Activated CD4-positive, alpha-beta T cell treated with anti-CD3 and anti-CD28 coated beads, Interleukin-2, amount 50 U/mL, for 4 hours (primary cell): ENCODE data around the gene RASGRP4.
"Not testable (repeated sequence)": the region's sequence is repeated elsewhere in the genome, so short reads cannot be mapped to it uniquely, and the experiment has no call there.

Source experiments
- DNase-seq, 2 experiments: peaks; one replicate each; pipeline ENCODE4 v3.0.0-alpha.2; 2020

The RASGRP4 gene, protein sequence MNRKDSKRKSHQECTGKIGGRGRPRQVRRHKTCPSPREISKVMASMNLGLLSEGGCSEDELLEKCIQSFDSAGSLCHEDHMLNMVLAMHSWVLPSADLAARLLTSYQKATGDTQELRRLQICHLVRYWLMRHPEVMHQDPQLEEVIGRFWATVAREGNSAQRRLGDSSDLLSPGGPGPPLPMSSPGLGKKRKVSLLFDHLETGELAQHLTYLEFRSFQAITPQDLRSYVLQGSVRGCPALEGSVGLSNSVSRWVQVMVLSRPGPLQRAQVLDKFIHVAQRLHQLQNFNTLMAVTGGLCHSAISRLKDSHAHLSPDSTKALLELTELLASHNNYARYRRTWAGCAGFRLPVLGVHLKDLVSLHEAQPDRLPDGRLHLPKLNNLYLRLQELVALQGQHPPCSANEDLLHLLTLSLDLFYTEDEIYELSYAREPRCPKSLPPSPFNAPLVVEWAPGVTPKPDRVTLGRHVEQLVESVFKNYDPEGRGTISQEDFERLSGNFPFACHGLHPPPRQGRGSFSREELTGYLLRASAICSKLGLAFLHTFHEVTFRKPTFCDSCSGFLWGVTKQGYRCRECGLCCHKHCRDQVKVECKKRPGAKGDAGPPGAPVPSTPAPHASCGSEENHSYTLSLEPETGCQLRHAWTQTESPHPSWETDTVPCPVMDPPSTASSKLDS

DNA sequence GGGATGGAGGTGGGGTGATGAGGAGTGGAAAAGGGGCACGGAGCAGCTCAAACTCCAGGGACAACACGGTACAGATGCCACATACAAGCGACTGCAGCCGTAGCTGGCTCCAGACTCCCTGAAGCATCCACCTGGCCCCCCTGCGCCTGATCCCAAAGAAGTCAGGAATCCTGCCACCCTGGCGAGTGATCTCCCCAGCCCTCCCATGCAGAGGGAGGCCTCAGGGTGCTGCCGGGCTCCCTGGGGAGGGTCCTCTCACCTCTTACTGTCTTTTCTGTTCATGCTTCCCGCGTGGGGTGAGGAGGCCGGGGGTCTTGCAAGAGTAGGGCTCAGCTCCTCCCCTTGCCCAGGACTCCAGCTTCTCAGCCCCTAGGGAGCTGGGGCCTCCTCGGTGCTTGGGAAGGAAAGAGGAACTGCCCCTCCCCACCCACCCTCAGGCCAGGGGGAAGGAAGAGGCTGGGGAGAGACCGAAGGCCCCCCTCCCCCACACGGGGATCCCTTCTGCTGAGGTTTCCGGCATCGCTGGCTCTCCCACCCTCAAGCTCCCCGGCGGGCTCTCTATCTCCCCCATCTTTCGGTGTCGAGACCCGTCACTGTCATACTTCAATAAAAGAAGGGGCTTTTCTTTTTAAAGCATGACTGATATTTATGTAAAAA, at the start of gene RASGRP4:
TSS of gene RASGRP4 (minus strand) at position 410 of the 657 bp plus-strand sequence. CDS start at position 282, 128 bp downstream.
- no peak for DNase-seq

DNA sequence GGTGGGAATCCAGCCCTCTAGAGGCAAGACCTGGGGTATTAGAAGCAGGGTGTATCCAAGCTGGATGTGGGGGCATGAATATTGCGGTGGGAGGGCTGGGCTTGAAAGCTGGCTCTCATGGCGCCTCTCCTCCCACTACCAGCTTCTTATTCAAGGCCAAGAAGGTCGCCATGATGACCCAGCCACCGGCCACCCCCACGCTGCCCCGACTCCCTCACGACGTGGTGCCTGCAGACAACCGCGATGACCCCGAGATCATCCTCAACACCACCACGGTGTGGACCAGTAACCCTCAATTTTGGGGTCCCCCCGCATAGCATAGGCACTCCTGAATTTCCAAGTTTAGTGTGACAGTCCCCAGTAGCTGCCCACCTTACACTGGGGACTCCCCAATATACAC, 49.2 kb upstream of the RASGRP4 start:
- DNase-seq, result no peak

DNA sequence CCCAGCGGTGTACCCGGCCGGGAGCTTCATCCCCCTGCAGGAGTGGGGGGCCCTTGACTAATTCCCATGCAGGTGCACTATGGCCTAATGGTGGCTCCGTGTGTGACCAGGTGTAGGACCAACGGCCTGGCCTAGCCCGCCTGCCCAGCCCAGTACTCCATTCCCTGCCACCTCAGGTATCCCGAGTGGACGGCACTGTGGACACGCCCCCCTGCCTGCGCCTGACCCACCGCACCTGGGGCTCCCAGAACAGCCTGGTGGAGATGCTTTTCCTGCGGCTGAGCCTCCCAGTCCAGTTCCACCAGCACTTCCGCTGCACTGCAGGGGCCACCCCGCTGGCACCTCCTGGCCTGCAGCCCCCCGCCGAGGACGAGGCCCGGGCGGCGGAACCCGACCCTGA, 47.2 kb upstream of the RASGRP4 start:
- no peak for DNase-seq

DNA sequence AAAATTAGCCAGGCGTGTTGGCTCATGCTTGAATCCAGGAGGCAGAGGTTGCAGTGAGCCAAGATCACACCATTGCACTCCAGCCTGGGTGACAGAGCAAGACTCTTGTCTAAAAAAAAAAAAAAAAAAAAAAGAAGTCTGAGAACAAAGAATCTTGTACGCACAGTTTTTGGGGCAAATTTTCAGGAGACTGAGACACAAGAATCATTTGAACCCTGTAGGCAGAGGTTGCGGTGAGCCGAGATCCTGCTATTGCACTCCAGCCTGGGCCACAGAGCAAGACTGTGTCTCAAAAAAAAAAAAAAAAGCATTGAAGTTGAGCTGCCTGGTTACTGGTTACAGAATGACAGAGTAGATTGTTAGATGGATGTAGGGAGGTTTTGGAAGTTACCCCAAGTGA, 46.7 kb upstream of the RASGRP4 start:
- not testable (repeated sequence) for DNase-seq

DNA sequence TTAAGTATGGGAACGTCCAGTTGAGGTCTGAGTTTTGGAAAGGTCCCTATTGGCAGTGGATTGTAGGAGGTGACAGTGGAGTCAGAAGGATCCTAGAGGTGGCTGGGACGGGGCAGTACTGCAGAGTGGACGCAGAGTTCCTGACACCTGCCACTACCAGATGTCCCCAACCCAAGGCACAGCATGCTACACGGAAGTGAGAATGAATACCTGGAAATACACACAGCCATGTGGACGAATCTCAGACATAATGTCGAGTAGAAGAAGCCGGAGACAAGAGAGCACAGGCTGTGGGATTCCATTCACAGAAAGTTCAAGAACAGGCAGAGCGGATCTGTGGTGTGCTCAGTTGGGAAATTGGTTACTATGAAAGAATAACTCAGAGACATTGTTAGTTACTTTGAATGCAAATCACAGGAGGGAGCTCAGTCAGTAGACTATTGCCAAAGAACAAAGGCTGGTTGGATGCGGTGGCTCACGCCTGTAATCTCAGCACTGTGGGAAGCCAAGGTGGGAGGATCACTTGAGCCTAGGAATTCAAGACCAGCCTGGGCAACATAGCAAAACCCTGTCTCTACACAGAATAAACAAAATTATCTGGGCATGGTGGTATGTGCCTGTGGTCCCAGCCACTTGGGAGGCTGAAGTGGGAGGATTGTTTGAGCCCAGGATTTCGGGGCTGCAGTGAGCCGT, 44.9 kb upstream of the RASGRP4 start:
- no peak for DNase-seq

DNA sequence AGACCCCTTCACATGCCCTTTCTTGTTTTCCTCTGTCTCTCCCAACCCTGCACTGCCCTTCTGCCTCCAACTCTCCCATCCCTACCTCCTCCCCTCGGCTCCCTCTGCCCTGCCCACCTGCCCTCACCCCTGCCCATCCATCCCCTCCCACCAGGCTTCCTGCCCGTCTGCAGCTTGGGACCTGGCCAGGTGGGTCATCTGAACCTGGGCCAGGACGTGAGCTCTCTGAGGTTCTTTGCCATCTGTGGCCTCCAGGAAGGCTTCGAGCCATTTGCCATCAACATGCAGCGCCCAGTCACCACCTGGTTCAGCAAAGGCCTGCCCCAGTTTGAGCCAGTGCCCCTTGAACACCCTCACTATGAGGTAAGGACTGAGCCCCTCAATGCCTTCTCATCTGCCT, 43.1 kb upstream of the RASGRP4 start:
- no peak for DNase-seq

DNA sequence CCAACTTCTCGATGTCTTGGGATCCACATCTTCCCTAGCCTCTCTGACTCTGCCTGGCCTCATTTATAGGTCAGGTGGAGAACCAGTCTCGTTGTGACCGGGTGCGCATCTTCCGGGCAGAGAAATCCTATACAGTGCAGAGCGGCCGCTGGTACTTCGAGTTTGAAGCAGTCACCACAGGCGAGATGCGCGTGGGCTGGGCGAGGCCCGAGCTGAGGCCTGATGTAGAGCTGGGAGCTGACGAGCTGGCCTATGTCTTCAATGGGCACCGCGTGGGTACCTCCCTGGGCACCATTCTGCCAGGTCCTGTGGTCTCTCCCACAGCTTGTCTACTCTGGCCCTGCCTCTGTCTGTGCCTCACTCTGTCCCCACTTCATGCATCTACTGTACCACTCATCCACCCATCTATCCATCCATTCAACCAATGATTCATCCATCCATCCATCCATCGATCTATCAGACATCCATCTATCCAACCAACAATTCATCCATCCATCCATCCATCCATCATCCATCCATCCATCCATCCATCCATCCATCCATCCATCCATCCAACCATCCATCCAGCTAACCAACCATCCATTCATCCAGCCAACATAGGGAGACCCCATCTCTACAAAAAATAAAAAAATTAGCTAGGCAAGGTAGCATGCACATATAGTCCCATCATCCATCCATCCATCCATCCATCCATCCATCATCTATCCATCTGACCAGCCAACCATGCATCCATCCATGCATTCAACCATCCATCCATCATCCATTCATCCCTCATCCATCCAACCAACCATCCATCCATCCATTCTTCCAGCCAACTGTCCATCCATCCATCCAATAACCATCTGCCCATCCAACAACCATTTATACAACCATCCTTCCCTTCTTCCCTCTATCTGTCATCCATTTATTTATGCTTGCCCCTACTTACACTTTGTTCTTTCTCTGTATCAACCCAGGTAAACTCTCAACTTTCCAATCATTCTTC, 41.8 kb upstream of the RASGRP4 start:
- no peak for DNase-seq

DNA sequence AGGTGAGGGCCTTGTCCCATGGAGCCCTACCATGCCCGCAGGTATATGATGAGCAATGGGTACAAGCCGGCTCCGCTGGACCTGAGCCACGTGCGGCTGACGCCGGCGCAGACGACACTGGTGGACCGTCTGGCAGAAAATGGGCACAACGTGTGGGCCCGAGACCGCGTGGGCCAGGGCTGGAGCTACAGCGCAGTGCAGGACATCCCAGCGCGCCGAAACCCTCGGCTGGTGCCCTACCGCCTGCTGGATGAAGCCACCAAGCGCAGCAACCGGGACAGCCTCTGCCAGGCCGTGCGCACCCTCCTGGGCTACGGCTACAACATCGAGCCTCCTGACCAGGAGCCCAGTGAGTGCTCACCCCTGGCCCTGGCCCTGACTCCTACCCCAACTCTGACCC, 40.0 kb upstream of the RASGRP4 start:
- no peak for DNase-seq

DNA sequence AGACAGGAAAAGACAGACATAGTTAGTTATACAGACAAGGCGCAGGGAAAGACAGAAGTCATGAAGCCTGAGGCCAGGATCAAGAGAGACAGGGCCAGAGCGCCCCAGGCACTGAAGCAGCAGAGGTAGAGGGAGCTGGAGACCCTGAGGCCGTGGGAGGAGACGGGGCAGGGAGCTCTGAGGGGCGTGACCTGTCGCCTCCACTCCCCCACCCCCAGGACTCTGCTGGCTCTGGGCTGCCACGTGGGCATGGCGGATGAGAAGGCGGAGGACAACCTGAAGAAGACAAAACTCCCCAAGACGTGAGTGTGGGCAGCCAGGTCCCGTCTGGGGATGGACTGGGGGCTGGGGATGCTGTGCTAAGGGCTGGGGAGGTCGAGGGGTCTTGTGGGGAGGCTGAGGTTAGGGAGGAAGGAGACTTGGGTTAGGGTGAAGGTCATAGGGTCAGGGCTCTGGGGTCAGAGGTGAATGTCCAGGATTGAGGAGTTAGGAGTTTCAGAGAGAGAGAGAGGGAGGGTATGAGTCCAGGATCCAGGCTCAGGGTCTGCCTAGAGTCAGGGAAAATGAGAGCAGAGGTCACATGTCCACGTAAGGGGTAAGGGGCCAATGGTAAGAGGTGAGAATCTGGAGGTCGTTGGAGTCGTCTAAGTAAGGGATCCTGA, 38.5 kb upstream of the RASGRP4 start:
- no peak for DNase-seq

DNA sequence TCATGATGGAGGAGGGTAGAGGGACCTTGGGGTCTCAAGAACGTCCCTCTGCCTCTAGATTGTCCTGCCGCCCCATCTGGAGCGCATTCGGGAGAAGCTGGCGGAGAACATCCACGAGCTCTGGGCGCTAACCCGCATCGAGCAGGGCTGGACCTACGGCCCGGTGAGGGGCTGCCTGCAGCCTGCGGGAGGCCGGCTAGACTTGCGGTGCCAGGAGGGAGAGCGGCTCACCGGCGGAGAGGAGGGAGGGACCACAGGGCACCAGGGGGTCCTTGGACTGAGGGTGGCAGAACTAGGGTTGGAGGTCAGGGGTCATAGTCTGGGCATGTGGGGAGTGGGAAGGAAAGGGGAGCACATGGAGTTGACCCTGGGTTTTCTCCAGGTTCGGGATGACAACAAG, 37.3 kb upstream of the RASGRP4 start:
- DNase-seq, result no peak

DNA sequence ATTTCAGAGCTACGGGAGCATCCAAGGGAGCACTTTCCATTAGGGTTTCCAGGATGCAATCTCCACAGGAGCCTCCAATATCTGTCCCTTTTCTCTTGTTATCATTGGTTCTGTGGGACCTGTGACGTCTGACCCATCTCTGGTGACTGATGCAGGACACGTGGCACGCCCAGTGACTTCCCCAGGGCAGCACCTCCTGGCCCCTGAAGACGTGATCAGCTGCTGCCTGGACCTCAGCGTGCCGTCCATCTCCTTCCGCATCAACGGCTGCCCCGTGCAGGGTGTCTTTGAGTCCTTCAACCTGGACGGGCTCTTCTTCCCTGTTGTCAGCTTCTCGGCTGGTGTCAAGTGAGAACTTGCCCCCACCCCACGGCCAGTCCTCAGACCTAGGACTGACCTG, 33.0 kb upstream of the RASGRP4 start:
- DNase-seq, result no peak

DNA sequence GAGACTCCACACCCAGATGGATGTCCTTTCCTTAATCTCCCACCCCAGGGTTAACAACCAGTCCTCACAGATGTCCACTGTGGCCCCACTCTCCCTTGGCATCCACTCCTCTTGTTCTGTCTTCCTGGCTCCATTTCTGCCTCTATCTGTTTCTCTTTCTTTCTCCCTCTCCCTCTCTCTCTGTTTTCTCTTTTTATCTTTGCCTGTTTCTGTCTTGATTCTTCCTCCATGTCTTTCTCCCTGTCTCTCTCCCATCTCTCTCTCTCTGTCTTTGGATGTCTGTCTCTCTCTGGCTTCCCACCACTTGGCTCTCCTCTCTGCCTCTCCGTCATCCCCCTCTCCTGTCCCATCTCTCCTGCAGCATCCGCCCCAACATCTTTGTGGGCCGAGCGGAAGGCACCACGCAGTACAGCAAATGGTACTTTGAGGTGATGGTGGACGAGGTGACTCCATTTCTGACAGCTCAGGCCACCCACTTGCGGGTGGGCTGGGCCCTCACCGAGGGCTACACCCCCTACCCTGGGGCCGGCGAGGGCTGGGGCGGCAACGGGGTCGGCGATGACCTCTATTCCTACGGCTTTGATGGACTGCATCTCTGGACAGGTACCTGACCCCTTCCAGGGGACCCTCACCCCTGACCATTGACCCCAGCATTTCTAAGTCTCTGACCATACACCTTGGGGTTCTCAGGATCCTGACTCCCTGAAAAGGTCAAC, 31.8 kb upstream of the RASGRP4 start:
- no peak for DNase-seq

DNA sequence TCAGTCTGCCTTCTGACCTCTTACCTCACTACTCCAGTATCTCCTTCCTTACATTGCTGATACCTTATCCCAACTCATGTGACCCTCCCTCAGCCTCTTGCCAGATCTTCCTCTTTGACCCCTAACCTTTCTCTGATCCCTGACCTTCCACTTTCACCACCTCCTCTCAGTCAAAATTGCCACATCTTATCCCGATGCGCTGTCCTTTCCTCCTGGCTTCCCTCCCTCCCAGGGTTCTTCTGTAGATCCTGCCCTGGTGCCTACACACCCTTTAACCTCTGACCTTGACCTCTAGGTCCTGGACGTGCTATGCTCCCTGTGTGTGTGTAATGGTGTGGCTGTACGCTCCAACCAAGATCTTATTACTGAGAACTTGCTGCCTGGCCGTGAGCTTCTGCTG, 31.2 kb upstream of the RASGRP4 start:
- DNase-seq, result no peak

DNA sequence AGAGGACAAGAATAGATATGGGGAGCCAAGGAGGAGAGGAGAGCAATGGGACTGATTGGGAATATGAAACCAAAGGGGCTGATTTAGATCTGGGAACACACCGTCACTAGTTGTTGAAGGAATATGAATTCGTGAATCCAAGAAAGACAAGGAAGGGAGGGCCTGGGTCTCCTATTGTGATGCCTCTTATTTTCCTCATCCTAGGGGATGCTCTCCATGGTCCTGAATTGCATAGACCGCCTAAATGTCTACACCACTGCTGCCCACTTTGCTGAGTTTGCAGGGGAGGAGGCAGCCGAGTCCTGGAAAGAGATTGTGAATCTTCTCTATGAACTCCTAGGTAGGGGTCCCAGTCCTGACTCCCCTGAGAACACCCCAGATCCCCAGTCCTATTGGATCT, 29.0 kb upstream of the RASGRP4 start:
- DNase-seq, result no peak

DNA sequence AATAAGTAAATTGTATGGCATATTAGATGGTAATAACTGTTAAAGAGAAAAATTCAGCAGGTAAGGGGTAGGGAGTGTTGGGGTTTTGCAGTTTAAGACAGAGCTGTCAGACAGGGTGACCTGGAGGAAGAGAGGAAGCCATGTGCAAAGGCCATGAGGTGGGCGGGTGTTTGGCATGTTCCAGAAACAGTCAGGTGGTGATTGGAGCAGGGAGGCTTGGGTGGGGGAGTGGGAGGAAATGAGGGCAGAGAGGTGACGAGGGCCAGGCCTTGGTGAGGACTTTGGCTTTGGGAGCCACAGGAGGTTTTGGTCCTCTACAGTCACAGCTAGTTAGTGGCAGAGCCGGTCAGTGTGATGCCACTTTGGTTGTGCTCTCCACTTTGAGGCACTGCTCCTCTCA, 27.6 kb upstream of the RASGRP4 start:
- no peak for DNase-seq

DNA sequence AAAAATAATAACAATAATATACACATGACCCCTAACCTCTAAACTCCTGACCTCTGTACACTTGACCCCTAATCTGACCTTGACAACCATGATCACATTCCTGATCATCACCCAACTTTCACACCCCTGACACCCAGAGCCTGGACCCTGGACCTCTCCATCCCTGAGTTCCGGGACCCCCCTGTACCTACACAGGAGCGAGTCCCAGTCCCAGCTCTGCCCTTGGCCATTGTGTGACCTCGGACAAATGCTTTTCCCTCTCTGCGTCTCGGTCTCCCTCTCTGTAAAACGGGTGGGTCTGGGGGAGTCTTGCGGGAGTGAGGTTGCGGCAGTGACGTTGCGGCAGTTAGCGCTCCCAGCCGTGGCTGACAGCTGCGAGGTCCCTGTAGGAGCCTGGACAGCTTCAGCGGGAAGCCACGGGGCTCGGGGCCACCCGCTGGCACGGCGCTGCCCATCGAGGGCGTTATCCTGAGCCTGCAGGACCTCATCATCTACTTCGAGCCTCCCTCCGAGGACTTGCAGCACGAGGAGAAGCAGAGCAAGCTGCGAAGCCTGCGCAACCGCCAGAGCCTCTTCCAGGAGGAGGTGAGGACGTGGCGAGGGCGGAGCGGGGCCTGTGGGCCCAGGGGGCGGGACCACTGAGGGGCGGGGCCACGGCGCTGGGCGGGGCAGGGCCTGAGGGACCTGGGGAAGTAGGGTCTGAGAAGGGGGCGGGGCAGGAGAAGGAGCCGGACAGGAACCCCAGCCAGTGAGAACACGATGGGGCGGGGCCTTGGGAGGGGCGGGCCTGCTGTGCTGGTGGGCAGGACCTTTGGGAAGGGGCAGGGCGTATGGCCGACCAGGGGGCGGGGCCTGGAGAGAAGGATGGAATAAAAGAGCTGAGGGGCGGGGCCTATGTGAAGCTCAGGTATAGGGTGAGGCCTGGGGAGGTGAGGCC, 26.7 kb upstream of the RASGRP4 start:
- no peak for DNase-seq

DNA sequence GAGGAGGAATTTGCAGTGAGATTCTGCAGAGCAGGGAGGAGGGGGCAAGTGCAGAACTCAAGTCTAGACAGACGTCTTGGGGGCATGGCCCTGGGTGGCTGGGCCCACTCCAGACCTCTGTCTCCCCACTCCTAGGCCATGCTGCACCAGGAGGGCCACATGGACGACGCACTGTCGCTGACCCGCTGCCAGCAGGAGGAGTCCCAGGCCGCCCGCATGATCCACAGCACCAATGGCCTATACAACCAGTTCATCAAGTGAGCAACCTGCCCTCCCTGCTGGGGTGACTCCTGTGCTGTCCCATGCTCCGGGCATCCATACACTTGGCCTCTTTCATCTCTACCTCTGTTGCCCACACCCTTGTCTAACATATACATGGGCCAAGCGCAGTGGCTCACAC, 25.6 kb upstream of the RASGRP4 start:
- DNase-seq, result no peak

DNA sequence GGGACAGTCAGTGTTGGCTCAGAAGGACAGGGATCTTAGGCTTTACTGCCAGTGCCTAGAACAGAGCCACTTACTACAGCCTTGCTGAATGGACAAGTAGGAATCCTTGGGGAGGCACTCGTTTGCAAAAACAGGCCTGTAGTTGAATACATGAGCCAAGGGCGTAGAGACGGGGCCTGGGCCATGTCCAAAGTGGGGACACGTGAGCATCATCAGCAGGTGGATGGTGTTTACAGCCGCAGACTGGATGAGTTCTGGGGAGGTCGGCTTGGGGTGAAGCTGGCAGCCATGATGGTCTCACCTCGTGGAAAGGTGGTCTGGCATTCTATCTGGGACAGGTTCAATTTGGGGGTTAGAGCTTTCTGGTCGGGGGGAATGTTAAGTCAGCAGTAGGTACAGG, 25.0 kb upstream of the RASGRP4 start:
- no peak for DNase-seq

DNA sequence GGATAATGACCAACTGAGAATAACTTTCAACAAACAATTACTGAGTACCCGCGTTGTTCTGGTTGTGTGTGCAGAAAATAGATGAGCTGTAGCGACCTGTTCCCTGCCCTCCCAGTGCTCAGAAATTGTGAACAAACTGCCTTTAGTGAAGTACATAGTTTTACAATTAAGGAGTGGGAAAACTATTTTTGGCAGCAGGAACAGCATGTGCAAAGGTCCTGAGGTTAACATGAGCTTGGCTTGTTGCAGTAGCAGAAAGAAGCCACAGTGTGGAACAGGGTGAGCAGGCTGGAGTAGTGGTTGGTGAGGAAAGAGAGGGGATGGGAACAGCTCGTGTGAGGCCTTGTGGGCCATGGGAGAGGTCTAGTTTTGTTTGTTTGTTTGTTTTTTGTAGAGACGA, 23.5 kb upstream of the RASGRP4 start:
- DNase-seq, result no peak

DNA sequence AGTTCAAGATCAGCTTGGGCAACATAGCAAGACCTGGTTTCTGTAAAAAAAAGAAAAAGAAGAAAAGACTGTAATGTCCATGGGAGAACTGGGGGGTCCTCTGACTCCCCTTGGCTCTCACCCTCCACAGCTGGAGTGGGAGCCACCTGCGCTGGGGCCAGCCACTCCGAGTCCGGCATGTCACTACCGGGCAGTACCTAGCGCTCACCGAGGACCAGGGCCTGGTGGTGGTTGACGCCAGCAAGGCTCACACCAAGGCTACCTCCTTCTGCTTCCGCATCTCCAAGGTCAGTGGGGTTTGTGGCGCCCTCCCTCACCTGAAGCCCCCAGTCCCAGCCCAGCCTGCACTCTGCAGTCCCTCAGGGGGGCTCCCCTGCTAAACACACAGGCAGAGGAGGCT, 22.2 kb upstream of the RASGRP4 start:
- no peak for DNase-seq
